Smooth muscle cell of trachea (primary cell): Measurements from ENCODE around the gene TTLL9. TPM values are rescaled to one million over a fixed set of nuclear protein-coding genes. Genes with fewer than 3 reads are reported as not detected.

Source experiments
- total RNA-seq: library from RNA; depleted of rRNA; stranded (reverse); fragments of >200 nt; gene quantifications from 2 replicates; pipeline ENCODE4 v1.2.1, GENCODE V29; 2014

Gene TTLL9
- 0.17 TPM in 1 of 2 replicates, not detected in the other for total RNA-seq

GRCh38 chr20:31869942-31870725 is at the start of gene TTLL9, which contains the start of gene DUSP15:
TTLL9 (plus strand) TSS chr20:31870634; CDS start chr20:31871127, 493 bp downstream.
DUSP15 (minus strand) TSS chr20:31870527; CDS start chr20:31870337, 190 bp downstream.

GRCh38 chr20:31845300-31845863 is 25.1 kb upstream of the TTLL9 start, which contains the start of gene FOXS1:
FOXS1 (minus strand) TSS chr20:31845604; CDS start chr20:31845542, 62 bp downstream.

GRCh38 chr20:31951530-31952453 is 81.4 kb downstream of the TTLL9 start, which contains the start of gene PDRG1:
PDRG1 (minus strand) TSS chr20:31952046; CDS start chr20:31951961, 85 bp downstream.

GRCh38 chr20:31967830-31968249 is 97.4 kb downstream of the TTLL9 start, which contains the start of gene XKR7:
XKR7 (plus strand) TSS chr20:31968151; CDS start chr20:31968176, 25 bp downstream.

Other genes starting within 250 kb of the TTLL9 start
- not detected in 2 replicates for gene COX4I2, start 232.7 kb upstream of the TTLL9 start, total RNA-seq
- 68.7 and 87.5 TPM in 2 replicates for gene BCL2L1, start 147.8 kb upstream of the TTLL9 start, total RNA-seq
- 6.9 and 83.9 TPM in 2 replicates for gene TPX2, start 131.3 kb upstream of the TTLL9 start, total RNA-seq
- not detected in 2 replicates for gene MYLK2, start 51.3 kb upstream of the TTLL9 start, total RNA-seq
- gene FOXS1, start 25.0 kb upstream of the TTLL9 start, total RNA-seq = not detected in 2 replicates
- 0.33 TPM in 1 of 2 replicates, not detected in the other for gene DUSP15, start 107 bp upstream of the TTLL9 start, total RNA-seq
- 3.3 and 5.1 TPM in 2 replicates for gene PDRG1, start 81.4 kb downstream of the TTLL9 start, total RNA-seq
- under 0.01 TPM in 1 of 2 replicates, not detected in the other for gene XKR7, start 97.5 kb downstream of the TTLL9 start, total RNA-seq
- gene CCM2L, start 139.8 kb downstream of the TTLL9 start, total RNA-seq = not detected in 2 replicates
- not detected in 2 replicates for gene HCK, start 181.6 kb downstream of the TTLL9 start, total RNA-seq
- gene TM9SF4, start 239.1 kb downstream of the TTLL9 start, total RNA-seq = 31.4 and 48.1 TPM in 2 replicates